Panc1 (cell line): Measurements from ENCODE around the gene MN1. TPM values are rescaled to one million over a fixed set of nuclear protein-coding genes. Genes with fewer than 3 reads are reported as not detected.

Experiments
- ATAC-seq: fragments of 200-7000 bp; cut with Tn5 transposase; 2 replicates; pipeline ENCODE4 v1.9.1; 2020; ENCODE audit warnings: mild to moderate bottlenecking, moderate library complexity
- BruUV-seq: library from RNA; stranded (reverse); fragments of 400-500 nt; replicated peaks from 2 replicates; lab custom pipeline; 2021; lab: Mats Ljungman, UMichigan
- CTCF ChIA-PET: fragments of 300-600 bp; sonication (Branson Sonifier 250); formaldehyde crosslinking; loops from one replicate; lab custom pipeline; 2022; ENCODE audit warnings: antibody characterized with exemption; lab: Charles Lee
- POLR2A ChIA-PET: fragments of 300-600 bp; sonication (Branson Sonifier 250); formaldehyde crosslinking; loops from one replicate; lab custom pipeline; 2022; ENCODE audit warnings: antibody characterized with exemption; lab: Charles Lee
- DNase-seq: peaks from one replicate; pipeline ENCODE4 v3.0.0-alpha.2; 2010; ENCODE audit warnings: low read depth, low spot score
- H3K27ac ChIP-seq: 2 replicates; pipeline ENCODE4 v1.5.1; 2011; ENCODE audit warnings: mild to moderate bottlenecking, low read length, inconsistent platforms
- H3K27me3 ChIP-seq: fragments of 200-500 bp; sonication (Bioruptor generic); 2 replicates; pipeline ENCODE4 v1.6.0; 2014; ENCODE audit warnings: low read length, inconsistent platforms; ENCODE audit not compliant: control insufficient read depth, insufficient read depth
- H3K36me3 ChIP-seq: fragments of 200-500 bp; sonication (Bioruptor generic); 2 replicates; pipeline ENCODE4 v1.5.1; 2014; ENCODE audit warnings: inconsistent platforms, mild to moderate bottlenecking, low read length, moderate library complexity; ENCODE audit not compliant: control insufficient read depth, insufficient read depth
- H3K4me1 ChIP-seq: 2 replicates; pipeline ENCODE4 v1.5.1; 2011; ENCODE audit warnings: inconsistent platforms, mild to moderate bottlenecking, low read length, moderate library complexity; ENCODE audit not compliant: control insufficient read depth, insufficient read depth
- H3K4me3 ChIP-seq, 2 experiments: 2 replicates each; pipeline ENCODE4 v1.5.1; 2011 to 2012; ENCODE audit warnings: low read depth in 2 of 2, low read length in 2 of 2, mild to moderate bottlenecking in 2 of 2, inconsistent platforms in 1 of 2, moderate library complexity in 1 of 2
- H3K9me3 ChIP-seq: fragments of 200-500 bp; sonication (Bioruptor generic); 2 replicates; pipeline ENCODE4 v1.5.1; 2014; ENCODE audit warnings: low read depth, mild to moderate bottlenecking, inconsistent platforms, low read length, moderate library complexity; ENCODE audit not compliant: control insufficient read depth, insufficient read depth
- CTCF ChIP-seq: fragments of 450-650 bp; IDR thresholded peaks from 2 replicates; pipeline ENCODE4 v1.5.1; 2017; ENCODE audit warnings: mild to moderate bottlenecking
- POLR2AphosphoS5 ChIP-seq: IDR thresholded peaks from 2 replicates; pipeline ENCODE4 v1.6.1; 2012; ENCODE audit warnings: mild to moderate bottlenecking, low read depth, low read length, moderate library complexity
- REST ChIP-seq, 2 experiments: IDR thresholded peaks; 2 replicates each; pipeline ENCODE4 v1.6.1; 2011 to 2012; ENCODE audit warnings: low read depth in 2 of 2, control low read depth in 1 of 2, low read length in 1 of 2, mild to moderate bottlenecking in 1 of 2, moderate library complexity in 1 of 2; ENCODE audit not compliant: insufficient read depth in 1 of 2
- SIN3A ChIP-seq: IDR thresholded peaks from 2 replicates; pipeline ENCODE4 v1.6.1; 2012; ENCODE audit warnings: low read depth, mild to moderate bottlenecking, low read length, moderate library complexity, borderline replicate concordance; ENCODE audit not compliant: insufficient read depth
- TCF7L2 ChIP-seq: IDR thresholded peaks from 2 replicates; pipeline ENCODE4 v1.6.1; 2011; ENCODE audit warnings: mild to moderate bottlenecking, low read depth, low read length, inconsistent platforms
- in situ Hi-C: cut with HindIII; loops from 2 replicates; pipeline ENCODE4 v1.10.0; 2016; ENCODE audit warnings: low sequenced_read_pairs, low pct_unique_long_range_greater_than_20kb
- intact Hi-C: fragments of 100-400 bp; cut with micrococcal nuclease; formaldehyde crosslinking; loops from one replicate; pipeline ENCODE4 v1.10.0; 2022; ENCODE audit not compliant: unreplicated experiment
- total RNA-seq: library from RNA; stranded (reverse); gene quantifications from one replicate; pipeline ENCODE4 v1.2.1, GENCODE V29; 2021; ENCODE audit not compliant: unreplicated experiment

Gene MN1
- total RNA-seq, 1 experiment from 2014 or later, result 0.51 TPM

GRCh38 chr22:27705408-27706080 lies 96.0 kb downstream of the MN1 start:
- no peak for ATAC-seq
- Histone ChIP-seq H3K4me3 (no peak overlapping the region), H3K27me3 (no peaks in the 10 kb centered on the region), H3K27ac (no peak overlapping the region), H3K9me3 (no peaks in the 10 kb centered on the region), H3K36me3 (no peaks in the 10 kb centered on the region), H3K4me1 (no peaks in the 10 kb centered on the region)
- BruUV-seq, result no TSS peak
- POLR2A ChIA-PET, result no interaction called here
- DNase-seq, result no peak
- no peak for TF ChIP-seq CTCF
- TF ChIP-seq TCF7L2, result no peak
- no peak for TF ChIP-seq SIN3A
- no peak for TF ChIP-seq POLR2AphosphoS5
- no peak for TF ChIP-seq REST (IDR thresholded peaks at IDR 0.05; ENCODE audit: insufficient read depth in 1 of 2, low read depth in 2 of 2, low read length in 1 of 2)
- intact Hi-C loops (no loop called here), in situ Hi-C loops (no loop called here)
- CTCF ChIA-PET, result no interaction called here

- Histone ChIP-seq H3K4me1 (no peaks in the 10 kb centered on the region), H3K27me3 (no peaks in the 10 kb centered on the region), H3K36me3 (no peaks in the 10 kb centered on the region), H3K27ac (no peak overlapping the region), H3K9me3 (no peaks in the 10 kb centered on the region), H3K4me3 (no peak overlapping the region)
- CTCF ChIA-PET, result no interaction called here
- in situ Hi-C loops, result no loop called here
- POLR2A ChIA-PET, result no interaction called here
- TF ChIP-seq CTCF (no peak), POLR2AphosphoS5 (no peak), TCF7L2 (no peak), REST (IDR thresholded peaks at IDR 0.05; ENCODE audit: insufficient read depth in 1 of 2, low read depth in 2 of 2, low read length in 1 of 2) (no peak), SIN3A (no peak)
- no TSS peak for BruUV-seq
- ATAC-seq, result no peak
- DNase-seq, result no peak
- intact Hi-C loops, result no loop called here
These were observed 97.0 kb downstream of the MN1 start for GRCh38 chr22:27704581-27704980.
